ENCODE data around the gene SNTB2.
"Not testable (repeated sequence)": the region's sequence is repeated elsewhere in the genome, so short reads cannot be mapped to it uniquely, and the experiment has no call there.

Gene SNTB2

GRCh38 chr16:69239851-69240250 is 52.9 kb downstream of the SNTB2 start:
- DNase-seq, result no peak

- no peak for DNase-seq
These were observed 53.4 kb downstream of the SNTB2 start for GRCh38 chr16:69240331-69240730.

- no peak for DNase-seq
These were observed 55.0 kb downstream of the SNTB2 start for GRCh38 chr16:69241926-69242325.

GRCh38 chr16:69243479-69243878 is 56.5 kb downstream of the SNTB2 start:
- DNase-seq, result no peak

GRCh38 chr16:69244336-69244735 is 57.4 kb downstream of the SNTB2 start:
- no peak for DNase-seq

GRCh38 chr16:69250081-69250480 is 63.1 kb downstream of the SNTB2 start:
- DNase-seq, result no peak

GRCh38 chr16:69253870-69254341 is 66.9 kb downstream of the SNTB2 start:
- DNase-seq, result no peak

- not testable (repeated sequence) for DNase-seq
These were observed 72.4 kb downstream of the SNTB2 start for GRCh38 chr16:69259428-69259764.

- no peak for DNase-seq
These were observed 73.1 kb downstream of the SNTB2 start for GRCh38 chr16:69260019-69260418.

- no peak for DNase-seq
These were observed 73.5 kb downstream of the SNTB2 start for GRCh38 chr16:69260506-69260905.

- DNase-seq, result no peak
These were observed 79.5 kb downstream of the SNTB2 start for GRCh38 chr16:69266334-69267063.

GRCh38 chr16:69267633-69268032 is 80.7 kb downstream of the SNTB2 start:
- no peak for DNase-seq

- DNase-seq, result no peak
These were observed 83.4 kb downstream of the SNTB2 start for GRCh38 chr16:69270395-69270794.

GRCh38 chr16:69270831-69271230 is 83.9 kb downstream of the SNTB2 start:
- DNase-seq, result no peak

- no peak for DNase-seq
These were observed 86.0 kb downstream of the SNTB2 start for GRCh38 chr16:69273009-69273408.

GRCh38 chr16:69274699-69275235 is 87.8 kb downstream of the SNTB2 start:
- DNase-seq, result no peak

GRCh38 chr16:69276148-69277115 is 89.5 kb downstream of the SNTB2 start:
- DNase-seq, result no peak

- DNase-seq, result no peak
These were observed 90.4 kb downstream of the SNTB2 start for GRCh38 chr16:69277413-69277812.

- DNase-seq, result no peak
These were observed 96.9 kb downstream of the SNTB2 start for GRCh38 chr16:69283851-69284250.

- no peak for DNase-seq
These were observed 98.3 kb downstream of the SNTB2 start for GRCh38 chr16:69285240-69285639.

GRCh38 chr16:69286941-69287713 is 100.2 kb downstream of the SNTB2 start:
- DNase-seq, result peak; percentile 53

- not testable (repeated sequence) for DNase-seq
These were observed 104.7 kb downstream of the SNTB2 start for GRCh38 chr16:69291657-69292056.

GRCh38 chr16:69293401-69293800 is 106.4 kb downstream of the SNTB2 start:
- no peak for DNase-seq
